HG02759 (cell line): Measurements from ENCODE around the gene AGBL2.
"Not testable (repeated sequence)": the region's sequence is repeated elsewhere in the genome, so short reads cannot be mapped to it uniquely, and the experiment has no call there.

Experiments
- ATAC-seq: cut with Tn5 transposase; IDR thresholded peaks from one replicate; pipeline ENCODE4 v1.9.1; 2021; ENCODE audit warnings: mild to moderate bottlenecking, moderate library complexity; ENCODE audit not compliant: unreplicated experiment

Gene AGBL2

GRCh38 chr11:47689480-47689879 is 25.7 kb downstream of the AGBL2 start:
- no peak for ATAC-seq

GRCh38 chr11:47688991-47689390 is 26.2 kb downstream of the AGBL2 start:
- ATAC-seq = no peak

- ATAC-seq = no peak
These were observed 27.1 kb downstream of the AGBL2 start for GRCh38 chr11:47688111-47688510.

- not testable (repeated sequence) for ATAC-seq
These were observed 28.5 kb downstream of the AGBL2 start for GRCh38 chr11:47686704-47687103.

- ATAC-seq = no peak
These were observed 29.0 kb downstream of the AGBL2 start for GRCh38 chr11:47686151-47686550.

- no peak for ATAC-seq
These were observed 39.3 kb downstream of the AGBL2 start for GRCh38 chr11:47675851-47676250.

- ATAC-seq = no peak
These were observed 42.9 kb downstream of the AGBL2 start for GRCh38 chr11:47672283-47672730.

- ATAC-seq = no peak
These were observed 45.3 kb downstream of the AGBL2 start for GRCh38 chr11:47669856-47670255.

- ATAC-seq = no peak
These were observed 46.5 kb downstream of the AGBL2 start for GRCh38 chr11:47668665-47669064.

GRCh38 chr11:47667555-47667954 is 47.6 kb downstream of the AGBL2 start:
- no peak for ATAC-seq

GRCh38 chr11:47667135-47667534 is 48.0 kb downstream of the AGBL2 start:
- no peak for ATAC-seq

GRCh38 chr11:47664936-47665335 is 50.2 kb downstream of the AGBL2 start:
- not testable (repeated sequence) for ATAC-seq

GRCh38 chr11:47661245-47661644 is 53.9 kb downstream of the AGBL2 start:
- ATAC-seq = no peak

GRCh38 chr11:47659276-47659675 is 55.9 kb downstream of the AGBL2 start:
- no peak for ATAC-seq

- no peak for ATAC-seq
These were observed 58.8 kb downstream of the AGBL2 start for GRCh38 chr11:47656260-47656885.

GRCh38 chr11:47651818-47652469 is 63.2 kb downstream of the AGBL2 start:
- no peak for ATAC-seq

- no peak for ATAC-seq
These were observed 65.9 kb downstream of the AGBL2 start for GRCh38 chr11:47649276-47649675.

- no peak for ATAC-seq
These were observed 69.2 kb downstream of the AGBL2 start for GRCh38 chr11:47646019-47646418.

- ATAC-seq = no peak
These were observed 69.7 kb downstream of the AGBL2 start for GRCh38 chr11:47645500-47645899.

GRCh38 chr11:47642099-47642855 is 72.9 kb downstream of the AGBL2 start, which contains the start of gene MTCH2:
Gene MTCH2 (minus strand): TSS chr11:47642559. CDS start chr11:47642465, 94 bp downstream.
- ATAC-seq = peak; percentile 93

- no peak for ATAC-seq
These were observed 73.5 kb downstream of the AGBL2 start for GRCh38 chr11:47641600-47642098.

- ATAC-seq = not testable (repeated sequence)
These were observed 74.7 kb downstream of the AGBL2 start for GRCh38 chr11:47640506-47640905.
